ENCODE data around the gene CLHC1. TPM values are rescaled to one million over a fixed set of nuclear protein-coding genes. Genes with fewer than 3 reads are reported as not detected.

Gene CLHC1
- total RNA-seq, 1 donor = 14.3 TPM

DNA sequence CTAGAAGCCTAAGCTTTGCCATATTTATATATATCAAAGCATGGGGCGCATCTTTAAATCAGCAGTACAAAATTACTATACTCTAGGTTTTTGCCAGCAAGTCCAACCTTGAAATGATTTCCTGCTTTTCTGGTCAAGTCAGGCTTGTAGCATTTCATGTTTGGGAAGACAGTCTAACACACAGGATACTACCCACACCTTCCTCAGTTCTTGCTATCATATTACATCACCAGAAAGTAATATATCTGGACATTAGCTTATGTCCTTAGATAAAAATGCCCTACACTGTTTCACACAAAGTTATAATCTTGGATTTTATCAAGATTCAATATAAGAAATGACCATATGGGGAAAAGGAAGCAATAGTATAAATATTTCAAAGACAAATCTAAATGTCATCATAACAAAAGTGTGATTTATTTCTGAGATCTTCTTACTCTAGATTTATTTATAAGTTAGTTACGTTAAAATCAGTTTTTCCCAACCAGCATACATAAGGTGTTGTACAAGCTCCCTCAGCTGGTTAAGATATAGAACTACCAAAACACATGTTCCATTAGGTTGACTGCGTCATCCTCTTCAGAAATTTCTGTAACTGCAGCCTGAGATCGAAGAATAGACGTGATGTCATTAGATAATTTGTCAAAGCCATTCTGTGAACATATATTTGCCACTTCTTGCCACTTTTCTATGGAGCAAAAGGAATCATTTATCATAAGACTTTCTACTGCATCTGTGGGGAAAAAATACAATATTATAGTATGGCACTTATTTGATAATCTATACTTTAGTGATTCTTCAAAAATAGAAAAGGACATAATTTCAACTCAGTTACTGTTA, 56.6 kb downstream of the CLHC1 start:
- H3K4me3 ChIP-seq (ENCODE audit: low read depth, low read length) = no peak overlapping the region
- peak; percentile 85 for DNase-seq (ENCODE audit: low read depth)
- TF ChIP-seq, protein P1, sequence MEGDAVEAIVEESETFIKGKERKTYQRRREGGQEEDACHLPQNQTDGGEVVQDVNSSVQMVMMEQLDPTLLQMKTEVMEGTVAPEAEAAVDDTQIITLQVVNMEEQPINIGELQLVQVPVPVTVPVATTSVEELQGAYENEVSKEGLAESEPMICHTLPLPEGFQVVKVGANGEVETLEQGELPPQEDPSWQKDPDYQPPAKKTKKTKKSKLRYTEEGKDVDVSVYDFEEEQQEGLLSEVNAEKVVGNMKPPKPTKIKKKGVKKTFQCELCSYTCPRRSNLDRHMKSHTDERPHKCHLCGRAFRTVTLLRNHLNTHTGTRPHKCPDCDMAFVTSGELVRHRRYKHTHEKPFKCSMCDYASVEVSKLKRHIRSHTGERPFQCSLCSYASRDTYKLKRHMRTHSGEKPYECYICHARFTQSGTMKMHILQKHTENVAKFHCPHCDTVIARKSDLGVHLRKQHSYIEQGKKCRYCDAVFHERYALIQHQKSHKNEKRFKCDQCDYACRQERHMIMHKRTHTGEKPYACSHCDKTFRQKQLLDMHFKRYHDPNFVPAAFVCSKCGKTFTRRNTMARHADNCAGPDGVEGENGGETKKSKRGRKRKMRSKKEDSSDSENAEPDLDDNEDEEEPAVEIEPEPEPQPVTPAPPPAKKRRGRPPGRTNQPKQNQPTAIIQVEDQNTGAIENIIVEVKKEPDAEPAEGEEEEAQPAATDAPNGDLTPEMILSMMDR (IDR thresholded peaks at IDR 0.05; ENCODE audit: insufficient read depth, low read length) = peak; percentile 54

DNA sequence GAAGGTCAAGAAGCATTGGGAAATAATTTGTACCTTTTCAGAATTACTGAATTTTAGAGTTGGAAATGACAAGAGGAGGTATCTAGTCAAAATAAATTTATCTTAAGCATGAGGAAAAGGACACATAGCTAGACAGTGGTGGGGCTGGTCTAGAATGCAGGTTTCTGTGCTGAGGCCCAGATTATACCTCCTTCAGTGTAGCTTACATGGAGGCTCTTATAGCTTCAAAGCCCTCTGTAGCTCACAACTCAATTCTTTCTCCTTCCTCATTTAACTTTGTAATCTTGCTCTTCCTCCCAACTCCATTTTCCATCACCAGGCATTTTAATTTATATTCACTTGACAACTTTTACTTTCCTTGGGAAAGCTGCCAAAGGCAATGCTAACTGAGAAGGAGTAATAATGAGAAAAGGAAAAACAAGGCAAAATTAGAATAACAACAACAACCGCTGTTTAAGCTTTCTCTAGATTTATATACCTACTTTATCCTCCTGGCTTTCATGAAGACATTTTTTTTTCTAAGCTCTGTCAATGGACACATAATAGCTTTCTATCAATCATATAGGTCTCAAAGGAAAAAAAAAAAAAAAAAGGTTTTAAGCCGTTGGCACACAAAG, 58.5 kb downstream of the CLHC1 start:
- TF ChIP-seq, protein P1 (IDR thresholded peaks at IDR 0.05; ENCODE audit: insufficient read depth, low read length) = no peak
- no peak for DNase-seq (ENCODE audit: low read depth)
- H3K4me3 ChIP-seq (ENCODE audit: low read depth, low read length) = no peak overlapping the region

- TF ChIP-seq, protein P1 (IDR thresholded peaks at IDR 0.05; ENCODE audit: insufficient read depth, low read length) = no peak
- no peak overlapping the region for H3K4me3 ChIP-seq (ENCODE audit: low read depth, low read length)
- no peak for DNase-seq (ENCODE audit: low read depth)
Measured at GRCh38 chr2:55169915-55170314, 62.2 kb downstream of the CLHC1 start.

DNA sequence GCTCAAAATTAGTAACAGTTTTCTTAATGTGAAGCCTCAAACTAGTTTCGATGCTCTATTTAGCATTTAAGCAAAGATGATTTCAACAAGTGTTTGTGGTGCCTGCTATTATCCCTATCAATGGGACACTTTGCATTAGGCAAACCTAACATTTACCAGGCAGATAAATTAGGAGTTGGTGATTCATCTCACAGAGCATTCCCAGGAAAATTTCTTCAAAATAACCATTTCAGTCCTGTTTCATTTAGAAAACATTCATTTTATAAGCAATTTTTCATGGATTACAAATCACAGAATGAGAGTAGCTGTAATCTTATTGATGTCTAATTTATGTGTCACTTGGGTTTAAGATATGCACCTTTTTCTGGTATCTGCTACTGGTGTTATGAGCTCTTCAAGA, 62.7 kb downstream of the CLHC1 start:
- TF ChIP-seq, protein P1 (IDR thresholded peaks at IDR 0.05; ENCODE audit: insufficient read depth, low read length) = no peak
- no peak for DNase-seq (ENCODE audit: low read depth)
- H3K4me3 ChIP-seq (ENCODE audit: low read depth, low read length) = no peak overlapping the region

DNA sequence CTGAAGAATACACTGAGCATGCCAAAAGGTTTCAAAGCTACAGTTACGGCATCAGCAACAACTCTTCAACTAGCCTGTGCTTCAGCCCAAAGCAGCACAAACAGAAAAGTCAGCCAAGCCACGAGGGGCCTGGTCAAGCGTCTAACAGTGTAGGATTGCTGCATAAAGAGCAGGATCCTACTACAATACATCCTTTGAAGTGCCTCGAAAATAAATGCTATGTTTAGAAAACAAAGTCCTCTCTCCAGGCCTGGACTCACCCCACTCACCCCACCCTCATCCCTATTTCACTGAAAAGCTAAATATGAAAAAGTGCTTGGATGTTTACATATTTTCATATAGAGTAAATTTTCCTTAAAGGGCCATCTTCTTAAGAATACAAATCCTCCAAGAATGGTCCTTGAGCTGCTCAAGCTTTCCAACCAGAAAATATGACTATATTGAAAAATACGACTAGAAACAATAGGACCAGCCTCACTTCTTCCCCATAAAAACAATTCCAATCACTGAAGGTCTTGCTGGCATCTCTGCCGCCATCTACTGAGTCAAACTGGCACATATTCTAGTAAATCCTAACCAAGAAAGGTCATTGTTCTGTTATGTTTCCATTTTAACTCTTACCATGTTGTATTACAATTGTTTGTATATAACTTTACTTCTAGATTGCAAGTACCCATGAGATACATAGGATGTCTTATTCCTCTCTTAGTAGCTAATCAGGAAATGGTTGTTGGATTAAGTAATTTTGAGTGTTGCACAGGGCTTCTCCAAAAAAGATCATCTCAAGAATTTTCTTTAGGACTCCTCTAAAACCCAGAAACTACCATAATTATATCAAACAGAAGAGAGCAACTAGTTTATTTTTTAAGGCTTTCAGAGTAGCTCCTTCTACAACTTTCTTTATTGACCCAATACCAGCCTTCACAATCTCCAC, 63.6 kb downstream of the CLHC1 start:
- DNase-seq (ENCODE audit: low read depth) = peak; percentile 90
- TF ChIP-seq, protein P1 (IDR thresholded peaks at IDR 0.05; ENCODE audit: insufficient read depth, low read length) = peak; percentile 82
- H3K4me3 ChIP-seq (ENCODE audit: low read depth, low read length) = peak overlapping the region; percentile 7

- H3K4me3 ChIP-seq (ENCODE audit: low read depth, low read length) = no peak overlapping the region
- DNase-seq (ENCODE audit: low read depth) = peak; percentile 83
- TF ChIP-seq, protein P1 (IDR thresholded peaks at IDR 0.05; ENCODE audit: insufficient read depth, low read length) = no peak
Measured at GRCh38 chr2:55165626-55166025, 66.5 kb downstream of the CLHC1 start.

Measured in fibroblast of the aortic adventitia (primary cell).